IMR-90 (cell line): ENCODE results near the gene RFTN1. TPM values are rescaled to one million over a fixed set of nuclear protein-coding genes. Genes with fewer than 3 reads are reported as not detected.

Source experiments
- ATAC-seq: fragments of 200-7000 bp; cut with Tn5 transposase; 2 replicates; pipeline ENCODE4 v1.9.1; 2020; ENCODE audit warnings: low read depth, mild to moderate bottlenecking, moderate library complexity
- BruUV-seq: library from RNA; stranded (reverse); fragments of 400-500 nt; replicated peaks from 2 replicates; lab custom pipeline; 2021; lab: Mats Ljungman, UMichigan
- CTCF ChIA-PET: fragments of 300-600 bp; formaldehyde crosslinking; extraction: SDS; loops from one replicate; lab custom pipeline; 2021; ENCODE audit warnings: antibody characterized with exemption; lab: Yijun Ruan, JAX
- POLR2A ChIA-PET: fragments of 300-600 bp; sonication (Branson Sonifier 250); formaldehyde crosslinking; loops from one replicate; lab custom pipeline; 2022; ENCODE audit warnings: antibody characterized with exemption; ENCODE audit not compliant: unreplicated experiment; lab: Charles Lee
- DNase-seq: peaks from one replicate; pipeline ENCODE4 v3.0.0; 2013
- H2AFZ ChIP-seq: replicated peaks from 2 replicates; pipeline ENCODE3; 2013; ENCODE audit warnings: low read length, mild to moderate bottlenecking; ENCODE audit not compliant: poor library complexity
- H2AK5ac ChIP-seq: 2 replicates; pipeline ENCODE4 v1.6.1; 2013; ENCODE audit warnings: low read depth, low read length, inconsistent platforms
- H2AK9ac ChIP-seq: replicated peaks from 2 replicates; pipeline ENCODE3; 2013; ENCODE audit warnings: mild to moderate bottlenecking, low read depth, low read length, moderate library complexity; ENCODE audit not compliant: poor library complexity
- H2BK120ac ChIP-seq: 2 replicates; pipeline ENCODE4 v1.6.1; 2013; ENCODE audit warnings: low read depth, low read length, inconsistent platforms
- H2BK15ac ChIP-seq: 3 replicates; pipeline ENCODE4 v1.6.1; 2013; ENCODE audit warnings: low read depth, low read length, inconsistent platforms
- H2BK20ac ChIP-seq: 2 replicates; pipeline ENCODE4 v1.6.1; 2013; ENCODE audit warnings: low read depth, mild to moderate bottlenecking, inconsistent platforms, low read length, moderate library complexity
- H2BK5ac ChIP-seq: 2 replicates; pipeline ENCODE4 v1.6.1; 2013; ENCODE audit warnings: mild to moderate bottlenecking, low read depth, low read length, inconsistent platforms; ENCODE audit not compliant: poor library complexity, severe bottlenecking
- H3K14ac ChIP-seq: replicated peaks from 2 replicates; pipeline ENCODE4 v1.6.1; 2013; ENCODE audit warnings: low read depth, low read length, inconsistent platforms
- H3K18ac ChIP-seq: 2 replicates; pipeline ENCODE4 v1.6.1; 2013; ENCODE audit warnings: low read depth, low read length, control low read depth
- H3K23ac ChIP-seq: 2 replicates; pipeline ENCODE4 v1.6.1; 2013; ENCODE audit warnings: low read depth, low read length, inconsistent platforms
- H3K27ac ChIP-seq: 2 replicates; pipeline ENCODE4 v1.5.1; 2013; ENCODE audit warnings: mild to moderate bottlenecking, control low read depth, low read length; ENCODE audit not compliant: insufficient read depth
- H3K27me3 ChIP-seq: 2 replicates; pipeline ENCODE4 v1.6.1; 2013; ENCODE audit warnings: low read length; ENCODE audit not compliant: control insufficient read depth, insufficient read depth
- H3K36me3 ChIP-seq: 2 replicates; pipeline ENCODE4 v1.6.1; 2013; ENCODE audit warnings: low read length, mixed read lengths; ENCODE audit not compliant: control insufficient read depth, insufficient read depth
- H3K4ac ChIP-seq: 2 replicates; pipeline ENCODE4 v1.6.1; 2013; ENCODE audit warnings: low read depth, low read length, inconsistent platforms
- H3K4me1 ChIP-seq: 2 replicates; pipeline ENCODE4 v1.6.1; 2013; ENCODE audit warnings: low read length, mixed read lengths; ENCODE audit not compliant: control insufficient read depth, insufficient read depth
- H3K4me2 ChIP-seq: 2 replicates; pipeline ENCODE4 v1.6.1; 2013; ENCODE audit warnings: low read depth, mild to moderate bottlenecking, control low read depth, low read length, moderate library complexity
- H3K4me3 ChIP-seq: 2 replicates; pipeline ENCODE4 v1.5.1; 2013; ENCODE audit warnings: low read depth, mild to moderate bottlenecking, control low read depth, low read length, moderate library complexity; ENCODE audit not compliant: insufficient read depth
- H3K56ac ChIP-seq: 2 replicates; pipeline ENCODE4 v1.6.1; 2013; ENCODE audit warnings: low read length, inconsistent platforms; ENCODE audit not compliant: insufficient read depth; ENCODE audit errors: extremely low read depth
- H3K79me1 ChIP-seq, 2 experiments: 2 replicates each; pipeline ENCODE4 v1.6.1; 2013; ENCODE audit warnings: low read length in 2 of 2, inconsistent platforms in 1 of 2, low read depth in 1 of 2
- H3K9ac ChIP-seq: 2 replicates; pipeline ENCODE4 v1.6.1; 2013; ENCODE audit warnings: low read depth, low read length, control low read depth
- H3K9me1 ChIP-seq: 2 replicates; pipeline ENCODE4 v1.6.1; 2013; ENCODE audit warnings: low read length, inconsistent platforms; ENCODE audit not compliant: insufficient read depth
- H3K9me3 ChIP-seq: 2 replicates; pipeline ENCODE4 v1.6.1; 2013; ENCODE audit warnings: low read length; ENCODE audit not compliant: control insufficient read depth, insufficient read depth
- H4K20me1 ChIP-seq: 2 replicates; pipeline ENCODE4 v1.6.1; 2013; ENCODE audit warnings: low read length, inconsistent platforms; ENCODE audit not compliant: insufficient read depth
- H4K5ac ChIP-seq: 2 replicates; pipeline ENCODE4 v1.6.1; 2013; ENCODE audit warnings: mild to moderate bottlenecking, low read depth, low read length, control low read depth
- H4K8ac ChIP-seq, 2 experiments: 2 replicates each; pipeline ENCODE4 v1.6.1; 2013; ENCODE audit warnings: low read depth in 2 of 2, low read length in 2 of 2, control low read depth in 1 of 2, inconsistent platforms in 1 of 2
- H4K91ac ChIP-seq: 2 replicates; pipeline ENCODE4 v1.6.1; 2013; ENCODE audit warnings: low read depth, low read length, inconsistent platforms; ENCODE audit not compliant: insufficient read depth
- CEBPB ChIP-seq: IDR thresholded peaks from 2 replicates; pipeline ENCODE4 v1.6.1; 2012; ENCODE audit warnings: low read depth, low read length, improper control_type of control experiment
- CTCF ChIP-seq: conservative IDR thresholded peaks from 2 replicates; pipeline ENCODE4 v1.5.1; 2012; ENCODE audit warnings: mild to moderate bottlenecking, low read depth, low read length, improper control_type of control experiment
- RCOR1 ChIP-seq: IDR thresholded peaks from 2 replicates; pipeline ENCODE4 v1.6.1; 2012; ENCODE audit warnings: mild to moderate bottlenecking, low read length, improper control_type of control experiment; ENCODE audit not compliant: insufficient replicate concordance
- RFX5 ChIP-seq: IDR thresholded peaks from 2 replicates; pipeline ENCODE4 v1.8.0; 2012; ENCODE audit warnings: low read depth, mild to moderate bottlenecking, low read length, moderate library complexity
- WGBS, 2 experiments: methylation state at CpG; one replicate each; pipeline versions ENCODE4 v1.1.5 to v1.1.7; 2013; ENCODE audit warnings: missing lambda C conversion rate in 2 of 2; ENCODE audit not compliant: insufficient read length in 1 of 2; ENCODE audit errors: extremely low coverage in 2 of 2; 5-methylcytosine and 5-hydroxymethylcytosine counted together
- dilution Hi-C: fragments of 300-500 bp; cut with HindIII; formaldehyde crosslinking; loops from one replicate; pipeline ENCODE4 v1.14.3; 2018; ENCODE audit warnings: low sequenced_read_pairs; ENCODE audit not compliant: unreplicated experiment
- in situ Hi-C: fragments of 300-500 bp; cut with MboI; formaldehyde crosslinking; loops from 3 replicates; pipeline ENCODE4 v1.14.3; 2019; ENCODE audit warnings: low sequenced_read_pairs, inconsistent platforms, mixed read lengths
- intact Hi-C: fragments of 100-400 bp; cut with micrococcal nuclease; formaldehyde crosslinking; loops from 2 replicates; pipeline ENCODE4 v1.10.0; 2022
- polyA plus RNA-seq, 3 experiments: library from polyadenylated mRNA; depleted of rRNA; stranded (reverse); fragments of >200 nt; gene quantifications; 2 replicates each; pipeline ENCODE4 v1.2.3, GENCODE V29; 2012; ENCODE audit warnings: low replicate concordance in 1 of 3
- total RNA-seq: library from RNA; depleted of rRNA; stranded (reverse); fragments of >200 nt; gene quantifications from 2 replicates; pipeline ENCODE4 v1.2.3, GENCODE V29; 2012

RFTN1 gene
- total and polyA plus RNA-seq, 2 of the 4 experiments (the other 2 are of a cell fraction), result 45.0 to 52.0 TPM

DNA sequence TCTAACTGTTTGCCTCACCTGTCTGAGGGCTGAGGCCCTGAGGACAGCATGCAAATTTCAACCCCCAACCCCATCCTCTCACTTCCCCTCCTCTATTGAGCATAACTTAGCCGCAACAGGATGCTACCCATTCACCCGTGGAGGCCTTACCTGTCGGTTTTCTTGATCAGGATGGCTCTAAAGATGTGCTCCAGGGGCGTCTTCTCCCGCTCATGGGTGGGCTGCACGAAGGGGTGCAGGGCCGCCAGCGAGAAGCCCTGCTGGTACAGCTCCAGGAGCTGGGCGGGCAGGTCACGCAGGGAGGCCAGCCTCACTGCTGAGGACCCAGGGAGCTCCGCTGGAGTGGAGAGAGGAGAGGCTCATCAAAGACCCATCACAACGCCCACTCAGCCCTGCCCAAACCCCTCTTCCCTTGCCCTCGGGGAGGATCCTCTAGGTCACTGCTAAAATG lies 79.8 kb downstream of the RFTN1 start:
- no TSS peak for BruUV-seq
- Histone ChIP-seq H3K56ac (no peak overlapping the region), H3K9me3 (no peaks in the 10 kb centered on the region), H3K23ac (no peak overlapping the region), H2AFZ (no peak overlapping the region), H3K4me3 (no peak overlapping the region), H3K27ac (no peak overlapping the region), H3K79me1 (peaks cover 31 to 51% of the 10 kb centered on the region in 2 experiments), H3K14ac (no peak overlapping the region), H2BK20ac (no peak overlapping the region), H2AK9ac (no peak overlapping the region), H4K5ac (no peak overlapping the region), H2BK120ac (no peak overlapping the region), H4K91ac (no peak overlapping the region), H4K8ac (no peak overlapping the region), H3K4me2 (no peak overlapping the region), H3K9me1 (peaks cover 16% of the 10 kb centered on the region), H3K4me1 (peaks cover 5% of the 10 kb centered on the region), H4K20me1 (peaks cover 6% of the 10 kb centered on the region; the same call in 1 of the 2 replicates), H3K27me3 (no peaks in the 10 kb centered on the region), H2BK5ac (no peak overlapping the region), H3K18ac (no peak overlapping the region), H3K36me3 (peaks cover 21% of the 10 kb centered on the region), H3K9ac (no peak overlapping the region), H2AK5ac (no peak overlapping the region), H3K4ac (no peak overlapping the region), H2BK15ac (no peak overlapping the region)
- no peak for DNase-seq
- intact Hi-C loops (no loop called here), in situ Hi-C loops (no loop called here), dilution Hi-C loops (no loop called here)
- TF ChIP-seq CTCF, result no peak
- no peak for TF ChIP-seq CEBPB
- TF ChIP-seq RCOR1, result no peak
- no peak for TF ChIP-seq RFX5
- no peak for ATAC-seq
- no CpG with 5 or more reads among the region's 13 CpGs for WGBS, 2 experiments
- ChIA-PET POLR2A (no interaction called here), CTCF (no interaction called here)
